ENCODE data around the gene FAM240A. TPM values are rescaled to one million over a fixed set of nuclear protein-coding genes. Genes with fewer than 3 reads are reported as not detected.

The FAM240A gene
- total RNA-seq, 4 donors from 2014 or later = not detected

- no peak for TF ChIP-seq EP300 (IDR thresholded peaks at IDR 0.05; ENCODE audit: low read depth)
- TF ChIP-seq CTCF (IDR thresholded peaks at IDR 0.05) = no peak
- no peak for TF ChIP-seq POLR2AphosphoS5 (IDR thresholded peaks at IDR 0.05)
- no peak for TF ChIP-seq POLR2A (IDR thresholded peaks at IDR 0.05)
- no peak overlapping the region for H3K4me3 ChIP-seq
- 88 to 92% methylated on average over 1 to 9 of the region's 9 CpGs for WGBS, 2 donors (ENCODE audit: low coverage in 1 of 2)
- H3K27me3 ChIP-seq = no peaks in the 10 kb centered on the region
- in situ Hi-C loops (cut with MboI; ENCODE audit: low pct_ligation_motif_present in 1 of 4, low pct_unique_long_range_greater_than_20kb in 1 of 4, low sequenced_read_pairs in 3 of 4) = no loop called here
- peaks cover 0 to 9% (median 2%) of the 10 kb centered on the region in 4 donors for H3K4me1 ChIP-seq
- H3K36me3 ChIP-seq = no peaks in the 10 kb centered on the region
- peak; percentile 4 for DNase-seq
- H3K27ac ChIP-seq = no peak overlapping the region
- intact Hi-C loops (cut with DNase I; ENCODE audit: low total_unique reads) = no loop called here
- no peaks in the 10 kb centered on the region for H3K9me3 ChIP-seq
Measured at GRCh38 chr3:46667657-46668056, 55.3 kb downstream of the FAM240A start.

GRCh38 chr3:46668116-46668515 lies 55.8 kb downstream of the FAM240A start:
- Histone ChIP-seq H3K36me3 (no peaks in the 10 kb centered on the region), H3K4me3 (no peak overlapping the region), H3K27me3 (no peaks in the 10 kb centered on the region), H3K9me3 (no peaks in the 10 kb centered on the region), H3K4me1 (peaks cover 0 to 8% (median under 1%) of the 10 kb centered on the region in 4 donors), H3K27ac (no peak overlapping the region)
- in situ Hi-C loops (cut with MboI; ENCODE audit: low pct_ligation_motif_present in 1 of 4, low pct_unique_long_range_greater_than_20kb in 1 of 4, low sequenced_read_pairs in 3 of 4) (no loop called here), intact Hi-C loops (cut with DNase I; ENCODE audit: low total_unique reads) (no loop called here)
- peak; percentile 6 for DNase-seq
- WGBS, 2 donors (ENCODE audit: low coverage in 1 of 2) = 58% methylated on average over 8 of the region's 8 CpGs; no CpG with 5 or more reads in 1 of the 2 donors
- no peak for TF ChIP-seq CTCF (IDR thresholded peaks at IDR 0.05)
- TF ChIP-seq POLR2A (IDR thresholded peaks at IDR 0.05) = no peak
- no peak for TF ChIP-seq EP300 (IDR thresholded peaks at IDR 0.05; ENCODE audit: low read depth)
- no peak for TF ChIP-seq POLR2AphosphoS5 (IDR thresholded peaks at IDR 0.05)

- H3K9me3 ChIP-seq = no peaks in the 10 kb centered on the region
- peaks cover 0 to 3% (median 0%) of the 10 kb centered on the region in 4 donors for H3K4me1 ChIP-seq
- H3K27me3 ChIP-seq = no peaks in the 10 kb centered on the region
- H3K4me3 ChIP-seq = no peak overlapping the region
- no peaks in the 10 kb centered on the region for H3K36me3 ChIP-seq
- DNase-seq = peak; percentile 5
- intact Hi-C loops (cut with DNase I; ENCODE audit: low total_unique reads) (no loop called here), in situ Hi-C loops (cut with MboI; ENCODE audit: low pct_ligation_motif_present in 1 of 4, low pct_unique_long_range_greater_than_20kb in 1 of 4, low sequenced_read_pairs in 3 of 4) (no loop called here)
- H3K27ac ChIP-seq = no peak overlapping the region
- TF ChIP-seq POLR2A (IDR thresholded peaks at IDR 0.05) = no peak
- TF ChIP-seq POLR2AphosphoS5 (IDR thresholded peaks at IDR 0.05) = no peak
- no peak for TF ChIP-seq CTCF (IDR thresholded peaks at IDR 0.05)
- TF ChIP-seq EP300 (IDR thresholded peaks at IDR 0.05; ENCODE audit: low read depth) = no peak
- 78 to 88% methylated on average over 1 of the region's 2 CpGs for WGBS, 2 donors (ENCODE audit: low coverage in 1 of 2)
Measured at GRCh38 chr3:46668591-46668990, 56.3 kb downstream of the FAM240A start.

DNA sequence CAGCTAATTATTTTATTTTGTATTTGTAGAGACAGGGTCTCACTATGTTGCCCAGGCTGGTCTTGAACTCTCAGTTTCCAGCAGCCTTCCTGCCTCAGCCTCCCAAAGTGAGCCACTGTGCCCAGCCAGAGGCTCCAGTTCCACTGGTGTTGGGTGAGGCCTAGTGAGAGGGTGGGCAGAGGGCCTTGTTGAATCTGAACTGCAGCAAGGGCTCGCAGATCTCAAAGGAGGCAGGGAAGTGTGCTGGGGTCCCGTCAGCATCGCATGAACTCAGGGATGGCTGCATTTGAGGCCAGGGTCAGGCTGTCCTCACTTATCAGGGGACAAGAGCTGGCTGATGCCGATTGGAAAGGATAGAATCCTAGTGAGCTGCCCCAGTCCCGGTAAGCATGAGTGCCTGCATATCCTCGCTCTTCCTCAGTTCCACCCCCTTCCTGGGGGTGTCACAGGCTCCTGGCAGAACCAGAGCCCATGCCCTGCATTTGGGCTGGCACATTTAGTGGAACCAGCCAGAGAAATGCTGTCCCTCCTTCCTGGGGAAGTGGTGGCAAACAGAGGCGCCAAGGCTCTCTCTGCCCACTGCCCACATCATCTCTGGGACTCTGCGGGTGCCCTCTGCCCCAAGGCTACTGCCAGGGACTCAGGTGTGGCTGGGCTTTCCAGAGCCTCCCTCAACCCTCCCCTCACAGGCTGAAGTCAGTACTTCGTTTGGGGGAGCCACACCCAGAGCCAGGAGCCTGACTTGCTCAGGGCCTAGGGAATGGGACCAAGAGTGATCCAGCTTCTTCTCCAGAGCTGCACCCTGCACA lies 57.1 kb downstream of the FAM240A start:
- Histone ChIP-seq H3K27me3 (no peaks in the 10 kb centered on the region), H3K27ac (no peak overlapping the region), H3K4me3 (no peak overlapping the region), H3K9me3 (no peaks in the 10 kb centered on the region), H3K4me1 (no peaks in the 10 kb centered on the region), H3K36me3 (no peaks in the 10 kb centered on the region)
- intact Hi-C loops (cut with DNase I; ENCODE audit: low total_unique reads) = no loop called here
- DNase-seq = peak; percentile 4
- in situ Hi-C loops (cut with MboI; ENCODE audit: low pct_ligation_motif_present in 1 of 4, low pct_unique_long_range_greater_than_20kb in 1 of 4, low sequenced_read_pairs in 3 of 4) = no loop called here
- WGBS, 2 donors (ENCODE audit: low coverage in 1 of 2) = 82% methylated on average over 9 of the region's 9 CpGs; no CpG with 5 or more reads in 1 of the 2 donors
- no peak for TF ChIP-seq POLR2AphosphoS5 (IDR thresholded peaks at IDR 0.05)
- TF ChIP-seq POLR2A (IDR thresholded peaks at IDR 0.05) = no peak
- no peak for TF ChIP-seq EP300 (IDR thresholded peaks at IDR 0.05; ENCODE audit: low read depth)
- no peak for TF ChIP-seq CTCF (IDR thresholded peaks at IDR 0.05)

All from transverse colon (tissue), 4 donors.